ENCODE measurements around the gene PLXNA1.

Gene PLXNA1

GRCh38 chr3:126937973-126938372 is 44.9 kb upstream of the PLXNA1 start:
- H3K27ac ChIP-seq (ENCODE audit: low read depth, low read length) = no peak overlapping the region
- H3K4me3 ChIP-seq (ENCODE audit: insufficient read depth, low read length, poor library complexity, severe bottlenecking) = no peak overlapping the region
- H3K9me2 ChIP-seq (replicated peaks; ENCODE audit: insufficient read depth, low read length) = no peaks in the 10 kb centered on the region
- H3K4me2 ChIP-seq (ENCODE audit: low read depth, low read length, poor library complexity, severe bottlenecking) = no peak overlapping the region
- no peak overlapping the region for H2AFZ ChIP-seq (ENCODE audit: low read depth, low read length, severe bottlenecking)
- H3K36me3 ChIP-seq (ENCODE audit: low read length) = no peaks in the 10 kb centered on the region
- TF ChIP-seq CTCF (IDR thresholded peaks at IDR 0.05; ENCODE audit: insufficient read depth, low read length, poor library complexity, severe bottlenecking) (no peak), EZH2phosphoT487 (conservative IDR thresholded peaks at IDR 0.05; ENCODE audit: low read length) (no peak)
- no peak overlapping the region for H3K9ac ChIP-seq (ENCODE audit: low read length)
- no peaks in the 10 kb centered on the region for H3K27me3 ChIP-seq (ENCODE audit: low read length)
- H3K79me2 ChIP-seq (ENCODE audit: insufficient read depth, low read length) = no peaks in the 10 kb centered on the region
- H3F3A ChIP-seq (ENCODE audit: insufficient read depth) = no peaks in the 10 kb centered on the region
- H3K9me3 ChIP-seq (ENCODE audit: insufficient read depth, low read length) = no peaks in the 10 kb centered on the region
- no peaks in the 10 kb centered on the region for H4K20me1 ChIP-seq (ENCODE audit: low read depth, low read length)

- no peak overlapping the region for H3K27ac ChIP-seq (ENCODE audit: low read depth, low read length)
- no peak overlapping the region for H3K9ac ChIP-seq (ENCODE audit: low read length)
- no peaks in the 10 kb centered on the region for H4K20me1 ChIP-seq (ENCODE audit: low read depth, low read length)
- TF ChIP-seq CTCF (IDR thresholded peaks at IDR 0.05; ENCODE audit: insufficient read depth, low read length, poor library complexity, severe bottlenecking) = no peak
- TF ChIP-seq EZH2phosphoT487 (conservative IDR thresholded peaks at IDR 0.05; ENCODE audit: low read length) = no peak
- H3K4me3 ChIP-seq (ENCODE audit: insufficient read depth, low read length, poor library complexity, severe bottlenecking) = no peak overlapping the region
- H3K27me3 ChIP-seq (ENCODE audit: low read length) = no peaks in the 10 kb centered on the region
- H2AFZ ChIP-seq (ENCODE audit: low read depth, low read length, severe bottlenecking) = no peak overlapping the region
- H3K36me3 ChIP-seq (ENCODE audit: low read length) = no peaks in the 10 kb centered on the region
- H3K9me2 ChIP-seq (replicated peaks; ENCODE audit: insufficient read depth, low read length) = no peaks in the 10 kb centered on the region
- no peaks in the 10 kb centered on the region for H3K9me3 ChIP-seq (ENCODE audit: insufficient read depth, low read length)
- no peak overlapping the region for H3K4me2 ChIP-seq (ENCODE audit: low read depth, low read length, poor library complexity, severe bottlenecking)
- H3K79me2 ChIP-seq (ENCODE audit: insufficient read depth, low read length) = no peaks in the 10 kb centered on the region
- H3F3A ChIP-seq (ENCODE audit: insufficient read depth) = no peaks in the 10 kb centered on the region
Observed at GRCh38 chr3:126938520-126939337, 44.2 kb upstream of the PLXNA1 start.

- H3K9ac ChIP-seq (ENCODE audit: low read length) = no peak overlapping the region
- H2AFZ ChIP-seq (ENCODE audit: low read depth, low read length, severe bottlenecking) = no peak overlapping the region
- H3K4me3 ChIP-seq (ENCODE audit: insufficient read depth, low read length, poor library complexity, severe bottlenecking) = no peak overlapping the region
- H3K36me3 ChIP-seq (ENCODE audit: low read length) = no peaks in the 10 kb centered on the region
- no peak for TF ChIP-seq CTCF (IDR thresholded peaks at IDR 0.05; ENCODE audit: insufficient read depth, low read length, poor library complexity, severe bottlenecking)
- TF ChIP-seq EZH2phosphoT487 (conservative IDR thresholded peaks at IDR 0.05; ENCODE audit: low read length) = no peak
- H3K9me3 ChIP-seq (ENCODE audit: insufficient read depth, low read length) = no peaks in the 10 kb centered on the region
- H3K79me2 ChIP-seq (ENCODE audit: insufficient read depth, low read length) = no peaks in the 10 kb centered on the region
- H4K20me1 ChIP-seq (ENCODE audit: low read depth, low read length) = no peaks in the 10 kb centered on the region
- no peak overlapping the region for H3K27ac ChIP-seq (ENCODE audit: low read depth, low read length)
- H3K9me2 ChIP-seq (replicated peaks; ENCODE audit: insufficient read depth, low read length) = no peaks in the 10 kb centered on the region
- no peaks in the 10 kb centered on the region for H3F3A ChIP-seq (ENCODE audit: insufficient read depth)
- no peaks in the 10 kb centered on the region for H3K27me3 ChIP-seq (ENCODE audit: low read length)
- H3K4me2 ChIP-seq (ENCODE audit: low read depth, low read length, poor library complexity, severe bottlenecking) = no peak overlapping the region
Observed at GRCh38 chr3:126939338-126939718, 43.6 kb upstream of the PLXNA1 start.

All from SU-DHL-6 (cell line).